Gastroesophageal sphincter (tissue), 4 donors: ENCODE measurements around the gene PIBF1. TPM values are rescaled to one million over a fixed set of nuclear protein-coding genes. Genes with fewer than 3 reads are reported as not detected.

Source experiments
- ATAC-seq: fragments of 150-250 bp; one replicate; pipeline ENCODE4 v1.9.1; 2016; ENCODE audit warnings: mild to moderate bottlenecking, moderate library complexity
- H3K27ac ChIP-seq, 4 donors: fragments of 200-600 bp; sonication (generic) in 3 of 4; 1 replicate in 3 of 4; 2 replicates in 1 of 4; pipeline ENCODE4 v1.5.1; 2016 to 2019
- H3K27me3 ChIP-seq: fragments of 200-600 bp; sonication (generic); one replicate; pipeline ENCODE4 v1.5.1; 2019
- H3K36me3 ChIP-seq, 2 donors: fragments of 200-600 bp; sonication (generic); one replicate each; pipeline ENCODE4 v1.5.1; 2019; ENCODE audit warnings: control low read depth in 1 of 2
- H3K4me1 ChIP-seq, 3 donors: fragments of 200-600 bp; sonication (generic); 1 replicate in 2 of 3; 2 replicates in 1 of 3; pipeline ENCODE4 v1.5.1; 2016 to 2019; ENCODE audit warnings: control low read depth in 2 of 3
- H3K4me3 ChIP-seq, 2 donors: fragments of 200-600 bp; sonication (generic); one replicate each; pipeline ENCODE4 v1.5.1; 2019; ENCODE audit warnings: mild to moderate bottlenecking in 1 of 2, moderate library complexity in 1 of 2
- H3K9me3 ChIP-seq, 3 donors: fragments of 200-600 bp; sonication (generic); one replicate each; pipeline ENCODE4 v1.5.1; 2017 to 2019; ENCODE audit warnings: control low read depth in 2 of 3
- CTCF ChIP-seq, 4 experiments: fragments of 200-600 bp in 2 of 4; fragments of 450-650 bp in 2 of 4; sonication (generic) in 1 of 4; IDR thresholded peaks; one replicate each; pipeline ENCODE4 v1.5.1; 2017 to 2019; ENCODE audit warnings: antibody characterized with exemption in 4 of 4, mild to moderate bottlenecking in 2 of 4, moderate library complexity in 2 of 4
- EP300 ChIP-seq: sonication (generic); formaldehyde crosslinking; IDR thresholded peaks from one replicate; pipeline ENCODE4 v1.6.1; 2017; ENCODE audit warnings: antibody characterized with exemption, mild to moderate bottlenecking
- POLR2A ChIP-seq, 2 donors: fragments of 450-650 bp; IDR thresholded peaks; one replicate each; pipeline ENCODE4 v1.6.1; 2017; ENCODE audit warnings: antibody characterized with exemption in 2 of 2, mild to moderate bottlenecking in 2 of 2, moderate library complexity in 1 of 2
- POLR2AphosphoS5 ChIP-seq: sonication (generic); formaldehyde crosslinking; IDR thresholded peaks from one replicate; pipeline ENCODE4 v1.6.1; 2017; ENCODE audit warnings: antibody characterized with exemption
- WGBS, 2 donors: methylation state at CpG; one replicate each; pipeline ENCODE4 v1.1.5; 2018; ENCODE audit warnings: low coverage in 1 of 2; 5-methylcytosine and 5-hydroxymethylcytosine counted together
- total RNA-seq, 4 donors: library from RNA; depleted of rRNA; stranded (reverse); fragments of >200 nt; gene quantifications; one replicate each; pipeline ENCODE4 v1.1.0, GENCODE V29; 2016

Gene PIBF1
- total RNA-seq, 4 donors from 2014 or later: 13.1 to 38.4 (median 22.3) TPM

GRCh38 chr13:72973234-72973633, 191.3 kb downstream of the PIBF1 start:
- Histone ChIP-seq H3K27ac (no peak overlapping the region), H3K4me3 (no peak overlapping the region), H3K4me1 (no peaks in the 10 kb centered on the region), H3K27me3 (no peaks in the 10 kb centered on the region), H3K9me3 (no peaks in the 10 kb centered on the region), H3K36me3 (peaks cover 0 to 28% of the 10 kb centered on the region in 2 donors)
- no peak for ATAC-seq
- TF ChIP-seq EP300: no peak
- WGBS, 2 donors: 100% methylated on average over 1 of the region's 1 CpG; no CpG with 5 or more reads in 1 of the 2 donors

- Histone ChIP-seq H3K27me3 (no peaks in the 10 kb centered on the region), H3K4me1 (no peaks in the 10 kb centered on the region), H3K4me3 (no peak overlapping the region), H3K36me3 (no peaks in the 10 kb centered on the region), H3K27ac (no peak overlapping the region), H3K9me3 (no peaks in the 10 kb centered on the region)
- TF ChIP-seq CTCF (IDR thresholded peaks at IDR 0.05): no peak
- no peak for TF ChIP-seq POLR2AphosphoS5
- no peak for TF ChIP-seq POLR2A (IDR thresholded peaks at IDR 0.05)
- no peak for TF ChIP-seq EP300
- WGBS, 2 donors: 90 to 92% methylated on average over 2 to 5 of the region's 5 CpGs
- peak; percentile 22 for ATAC-seq
Observed at GRCh38 chr13:72983085-72983768, 201.3 kb downstream of the PIBF1 start.

- no peak for ATAC-seq
- no peak overlapping the region for H3K4me3 ChIP-seq
- H3K27ac ChIP-seq: no peak overlapping the region
- no peaks in the 10 kb centered on the region for H3K4me1 ChIP-seq
- H3K36me3 ChIP-seq: peaks cover 0 to 12% of the 10 kb centered on the region in 2 donors
- TF ChIP-seq EP300 (no peak), POLR2A (IDR thresholded peaks at IDR 0.05) (no peak), POLR2AphosphoS5 (no peak), CTCF (IDR thresholded peaks at IDR 0.05) (no peak)
- no peaks in the 10 kb centered on the region for H3K27me3 ChIP-seq
- no peaks in the 10 kb centered on the region for H3K9me3 ChIP-seq
- WGBS, 2 donors: 100% methylated on average over 1 of the region's 1 CpG
Observed at GRCh38 chr13:72985610-72986009, 203.7 kb downstream of the PIBF1 start.

GRCh38 chr13:72986197-72986596, 204.3 kb downstream of the PIBF1 start:
- Histone ChIP-seq H3K9me3 (no peaks in the 10 kb centered on the region), H3K4me3 (no peak overlapping the region), H3K4me1 (no peaks in the 10 kb centered on the region), H3K27ac (no peak overlapping the region), H3K27me3 (no peaks in the 10 kb centered on the region), H3K36me3 (peaks cover 0 to 12% of the 10 kb centered on the region in 2 donors)
- no peak for ATAC-seq
- WGBS, 2 donors: 100% methylated on average over 1 of the region's 1 CpG
- TF ChIP-seq POLR2A (IDR thresholded peaks at IDR 0.05): no peak
- no peak for TF ChIP-seq CTCF (IDR thresholded peaks at IDR 0.05)

GRCh38 chr13:72990953-72991352, 209.0 kb downstream of the PIBF1 start:
- H3K4me1 ChIP-seq: no peaks in the 10 kb centered on the region
- H3K36me3 ChIP-seq: peaks cover 0 to 20% of the 10 kb centered on the region in 2 donors
- no peak for ATAC-seq
- no peaks in the 10 kb centered on the region for H3K9me3 ChIP-seq
- 86 to 93% methylated on average over 3 of the region's 3 CpGs for WGBS, 2 donors
- H3K27ac ChIP-seq: no peak overlapping the region
- TF ChIP-seq CTCF (IDR thresholded peaks at IDR 0.05) (no peak), POLR2A (IDR thresholded peaks at IDR 0.05) (no peak), POLR2AphosphoS5 (no peak), EP300 (no peak)
- no peaks in the 10 kb centered on the region for H3K27me3 ChIP-seq
- H3K4me3 ChIP-seq: no peak overlapping the region
